Upper lobe of left lung (tissue), 6 donors: ENCODE data around the gene CCN5. TPM values are rescaled to one million over a fixed set of nuclear protein-coding genes. Genes with fewer than 3 reads are reported as not detected.
A peak's percentile ranks its signal among the peaks of the same experiment; 100 is the strongest.

Experiments used
- ATAC-seq, 2 donors: fragments of 200-7000 bp; cut with Tn5 transposase; one replicate each; pipeline ENCODE4 v1.9.1; 2022; ENCODE audit warnings: mild to moderate bottlenecking in 2 of 2, moderate library complexity in 2 of 2; ENCODE audit not compliant: low FRiP score in 2 of 2
- DNase-seq, 2 donors: peaks; one replicate each; pipeline ENCODE4 v3.0.0-alpha.2; 2019 to 2020
- H3K27ac ChIP-seq, 4 donors: fragments of 200-600 bp; sonication (generic); one replicate each; pipeline ENCODE4 v1.5.1; 2016 to 2019
- H3K27me3 ChIP-seq, 4 donors: fragments of 200-600 bp; sonication (generic); one replicate each; pipeline ENCODE4 v1.5.1; 2017 to 2019
- H3K36me3 ChIP-seq, 4 donors: fragments of 200-600 bp; sonication (generic); one replicate each; pipeline ENCODE4 v1.5.1; 2016 to 2019
- H3K4me1 ChIP-seq, 4 donors: fragments of 200-600 bp; sonication (generic); one replicate each; pipeline ENCODE4 v1.5.1; 2018 to 2019
- H3K4me3 ChIP-seq, 4 donors: fragments of 200-600 bp; sonication (generic); one replicate each; pipeline ENCODE4 v1.5.1; 2017 to 2019; ENCODE audit warnings: mild to moderate bottlenecking in 2 of 4, moderate library complexity in 1 of 4
- H3K9me3 ChIP-seq, 4 donors: fragments of 200-600 bp; sonication (generic); one replicate each; pipeline ENCODE4 v1.5.1; 2018 to 2019
- EP300 ChIP-seq, 4 donors: sonication (generic); formaldehyde crosslinking; IDR thresholded peaks; one replicate each; pipeline ENCODE4 v1.5.1; 2017; ENCODE audit warnings: antibody characterized with exemption in 4 of 4, control low read depth in 2 of 4
- POLR2A ChIP-seq, 4 donors: fragments of 450-650 bp; IDR thresholded peaks; one replicate each; pipeline ENCODE4 v1.5.1; 2016 to 2017; ENCODE audit warnings: antibody characterized with exemption in 4 of 4, mild to moderate bottlenecking in 2 of 4
- POLR2AphosphoS5 ChIP-seq, 2 donors: sonication (generic); formaldehyde crosslinking; IDR thresholded peaks; one replicate each; pipeline ENCODE4 v1.5.1; 2017; ENCODE audit warnings: antibody characterized with exemption in 2 of 2
- WGBS, 2 donors: methylation state at CpG; one replicate each; pipeline ENCODE4 v1.1.5; 2017 to 2018; 5-methylcytosine and 5-hydroxymethylcytosine counted together
- total RNA-seq, 6 donors: library from RNA; depleted of rRNA in 4 of 6; stranded (reverse); fragments of >200 nt in 4 of 6; gene quantifications; one replicate each; pipeline versions ENCODE4 v1.1.0 to v1.2.1, GENCODE V29; 2016 to 2021
- TF ChIP-seq, protein P1 (sequence below), 6 experiments: fragments of 450-650 bp in 4 of 6; fragments of 200-600 bp in 2 of 6; sonication (generic) in 2 of 6; IDR thresholded peaks; one replicate each; pipeline ENCODE4 v1.5.1; 2016 to 2019; ENCODE audit warnings: antibody characterized with exemption in 6 of 6
- donor health status: DM: no; HTN: no; CAD: no; lungs with moderate emphysema.
- donor health status: DM: no; HTN: yes; CAD: no; lungs with severe emphysema.

CCN5 gene
- total RNA-seq, 6 donors from 2014 or later, result 44.9 to 168 (median 122) TPM

DNA sequence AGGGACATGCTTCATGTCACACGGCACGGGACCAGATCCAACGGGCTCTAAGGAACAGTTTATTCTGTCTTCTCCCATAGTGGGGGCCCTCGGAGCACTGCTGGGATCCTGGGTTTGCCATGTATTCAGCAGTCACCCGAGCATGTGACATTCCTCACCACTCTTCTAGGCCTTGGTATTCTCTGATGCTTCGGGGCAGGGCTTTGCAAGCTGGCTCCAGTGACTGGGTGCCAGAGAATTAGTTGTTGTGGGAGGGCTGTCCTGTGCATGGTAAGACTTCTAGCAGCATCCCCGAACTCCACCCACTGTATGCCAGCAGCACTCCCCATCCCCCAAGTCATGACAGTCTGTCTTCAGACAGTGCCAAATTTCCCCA lies 5.4 kb downstream of the CCN5 start:
- Histone ChIP-seq H3K36me3 (no peaks in the 10 kb centered on the region), H3K9me3 (no peaks in the 10 kb centered on the region), H3K27me3 (no peaks in the 10 kb centered on the region), H3K4me1 (peaks cover 8 to 28% (median 15%) of the 10 kb centered on the region in 4 donors), H3K4me3 (no peak overlapping the region), H3K27ac (peak overlapping the region; percentile 23 to 78 (median 68))
- DNase-seq (no peak), ATAC-seq (peak; percentile 14 to 41)
- 52 to 66% methylated on average over 7 of the region's 7 CpGs for WGBS, 2 donors
- TF ChIP-seq, protein P1, sequence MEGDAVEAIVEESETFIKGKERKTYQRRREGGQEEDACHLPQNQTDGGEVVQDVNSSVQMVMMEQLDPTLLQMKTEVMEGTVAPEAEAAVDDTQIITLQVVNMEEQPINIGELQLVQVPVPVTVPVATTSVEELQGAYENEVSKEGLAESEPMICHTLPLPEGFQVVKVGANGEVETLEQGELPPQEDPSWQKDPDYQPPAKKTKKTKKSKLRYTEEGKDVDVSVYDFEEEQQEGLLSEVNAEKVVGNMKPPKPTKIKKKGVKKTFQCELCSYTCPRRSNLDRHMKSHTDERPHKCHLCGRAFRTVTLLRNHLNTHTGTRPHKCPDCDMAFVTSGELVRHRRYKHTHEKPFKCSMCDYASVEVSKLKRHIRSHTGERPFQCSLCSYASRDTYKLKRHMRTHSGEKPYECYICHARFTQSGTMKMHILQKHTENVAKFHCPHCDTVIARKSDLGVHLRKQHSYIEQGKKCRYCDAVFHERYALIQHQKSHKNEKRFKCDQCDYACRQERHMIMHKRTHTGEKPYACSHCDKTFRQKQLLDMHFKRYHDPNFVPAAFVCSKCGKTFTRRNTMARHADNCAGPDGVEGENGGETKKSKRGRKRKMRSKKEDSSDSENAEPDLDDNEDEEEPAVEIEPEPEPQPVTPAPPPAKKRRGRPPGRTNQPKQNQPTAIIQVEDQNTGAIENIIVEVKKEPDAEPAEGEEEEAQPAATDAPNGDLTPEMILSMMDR (IDR thresholded peaks at IDR 0.05), result no peak
- TF ChIP-seq EP300 (IDR thresholded peaks at IDR 0.05), result peak in 1 of 4 donors; percentile 17

DNA sequence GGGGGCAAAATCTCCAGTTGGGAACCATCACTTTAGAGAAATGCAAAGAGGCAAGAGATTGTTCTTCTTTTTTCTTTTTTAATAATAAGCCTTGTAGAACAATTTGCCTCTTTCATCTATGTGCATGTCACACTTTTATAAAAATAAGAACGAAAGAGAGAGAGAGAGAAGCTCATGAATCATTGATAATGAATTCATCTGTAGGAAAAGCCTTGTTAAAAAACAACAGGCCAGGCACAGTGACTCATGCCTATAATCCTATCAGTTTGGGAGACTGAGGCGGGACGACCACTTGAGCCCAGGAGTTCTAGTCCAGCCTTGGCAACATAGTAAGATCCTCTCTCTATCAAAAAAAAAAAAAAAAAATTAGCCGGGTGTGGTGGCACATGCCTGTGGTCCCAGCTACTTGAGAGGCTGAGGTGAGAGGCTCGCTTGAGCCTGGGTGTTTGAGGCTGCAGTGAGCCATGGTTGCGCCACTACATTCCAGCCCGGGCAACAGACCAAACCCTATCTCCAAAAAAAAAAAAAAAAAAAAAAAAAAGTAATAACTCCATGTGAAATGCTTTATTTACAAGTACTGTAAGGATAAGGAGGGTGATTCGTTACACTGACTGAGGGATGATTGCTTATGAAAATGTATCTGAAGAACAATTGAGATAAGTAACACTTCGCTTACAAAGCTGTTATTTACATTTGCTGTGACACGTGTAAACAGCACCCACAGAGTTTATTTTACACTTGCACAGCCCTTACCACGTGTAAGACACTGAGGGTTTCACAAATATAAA lies 6.0 kb downstream of the CCN5 start:
- 42 to 50% methylated on average over 11 of the region's 11 CpGs for WGBS, 2 donors
- Histone ChIP-seq H3K27me3 (no peaks in the 10 kb centered on the region), H3K9me3 (no peaks in the 10 kb centered on the region), H3K36me3 (no peaks in the 10 kb centered on the region), H3K4me1 (peaks cover 8 to 22% (median 15%) of the 10 kb centered on the region in 4 donors), H3K4me3 (no peak overlapping the region), H3K27ac (peak overlapping the region; percentile 35 to 78 (median 68))
- ATAC-seq, result peak; percentile 75 to 76
- DNase-seq, result peak in 1 of 2 donors; percentile 83
- peak in 1 of 2 donors; percentile 9 for TF ChIP-seq POLR2AphosphoS5 (IDR thresholded peaks at IDR 0.05)
- TF ChIP-seq, protein P1 (IDR thresholded peaks at IDR 0.05), result no peak

DNA sequence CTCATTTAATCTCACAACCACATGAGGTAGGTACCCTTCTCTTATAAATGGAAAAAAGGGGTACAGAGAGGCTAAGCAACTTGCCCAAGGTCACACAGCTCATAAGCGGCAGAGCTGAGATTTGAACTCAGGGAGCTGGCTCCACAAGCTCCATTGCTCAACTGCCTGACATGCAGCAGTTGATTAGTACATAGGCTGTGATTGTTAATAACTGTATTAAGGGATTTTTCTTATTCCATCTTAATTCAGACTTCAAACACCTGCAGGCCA lies 6.6 kb downstream of the CCN5 start:
- Histone ChIP-seq H3K27ac (peak overlapping the region in 3 of 4 donors; percentile 14 to 35 (median 35)), H3K27me3 (no peaks in the 10 kb centered on the region), H3K4me3 (no peak overlapping the region), H3K4me1 (peaks cover 8 to 20% (median 15%) of the 10 kb centered on the region in 4 donors), H3K9me3 (no peaks in the 10 kb centered on the region), H3K36me3 (no peaks in the 10 kb centered on the region)
- TF ChIP-seq POLR2A (IDR thresholded peaks at IDR 0.05) (no peak), POLR2AphosphoS5 (IDR thresholded peaks at IDR 0.05) (no peak), EP300 (IDR thresholded peaks at IDR 0.05) (no peak)
- TF ChIP-seq, protein P1 (IDR thresholded peaks at IDR 0.05), result no peak
- WGBS, 2 donors, result 86 to 89% methylated on average over 1 of the region's 1 CpG
- DNase-seq (no peak), ATAC-seq (no peak)

DNA sequence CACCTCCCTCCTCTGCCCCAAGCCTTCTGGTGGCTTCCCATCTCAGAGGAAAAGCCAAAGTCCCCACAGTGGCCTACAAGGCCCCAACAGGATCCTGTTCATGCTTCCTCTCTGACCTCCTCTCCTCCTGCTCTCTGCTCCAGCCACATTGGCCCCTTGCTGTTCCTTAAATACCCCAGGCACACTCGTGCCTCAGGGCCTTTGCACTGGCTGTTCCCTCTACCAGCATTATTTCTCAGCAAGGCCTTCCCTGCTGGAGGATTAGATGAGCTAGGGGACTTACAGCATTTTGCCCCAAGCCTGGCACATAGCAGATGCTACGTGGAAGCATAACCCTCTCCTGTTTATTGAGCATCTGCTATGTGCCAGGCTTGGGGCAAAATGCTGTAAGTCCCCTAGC lies 7.8 kb downstream of the CCN5 start:
- no peak overlapping the region for H3K4me3 ChIP-seq
- H3K4me1 ChIP-seq, result peaks cover 8 to 20% (median 15%) of the 10 kb centered on the region in 4 donors
- no peak for ATAC-seq
- H3K36me3 ChIP-seq, result no peaks in the 10 kb centered on the region
- H3K9me3 ChIP-seq, result no peaks in the 10 kb centered on the region
- no peak for DNase-seq
- WGBS, 2 donors, result 88 to 91% methylated on average over 1 to 2 of the region's 2 CpGs
- TF ChIP-seq POLR2AphosphoS5 (IDR thresholded peaks at IDR 0.05), result no peak
- no peak for TF ChIP-seq POLR2A (IDR thresholded peaks at IDR 0.05)
- TF ChIP-seq, protein P1 (IDR thresholded peaks at IDR 0.05), result no peak
- no peak for TF ChIP-seq EP300 (IDR thresholded peaks at IDR 0.05)
- H3K27ac ChIP-seq, result no peak overlapping the region
- no peaks in the 10 kb centered on the region for H3K27me3 ChIP-seq

DNA sequence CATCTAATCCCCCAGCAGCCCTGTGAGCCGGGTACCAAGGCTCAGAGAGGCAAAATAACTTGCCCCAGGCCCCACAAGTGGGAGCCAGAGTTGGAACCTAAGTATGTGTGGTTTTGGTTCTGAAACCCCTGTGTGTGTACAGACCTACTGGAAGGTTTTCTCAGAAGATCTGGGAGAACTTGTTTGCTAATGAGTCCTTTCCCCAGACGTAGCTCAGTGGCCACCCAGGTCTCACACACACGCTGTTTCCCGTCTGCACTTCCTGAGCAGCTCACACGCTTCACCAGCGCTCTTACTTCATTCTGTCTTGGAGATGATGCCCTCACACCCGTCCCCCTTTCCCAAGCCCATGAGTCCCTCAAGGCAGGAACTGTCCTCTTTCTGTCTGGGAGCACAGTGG lies 8.2 kb downstream of the CCN5 start:
- TF ChIP-seq EP300 (IDR thresholded peaks at IDR 0.05), result no peak
- no peak for TF ChIP-seq POLR2AphosphoS5 (IDR thresholded peaks at IDR 0.05)
- TF ChIP-seq POLR2A (IDR thresholded peaks at IDR 0.05), result no peak
- TF ChIP-seq, protein P1 (IDR thresholded peaks at IDR 0.05), result no peak
- Histone ChIP-seq H3K4me3 (no peak overlapping the region), H3K27ac (no peak overlapping the region), H3K36me3 (no peaks in the 10 kb centered on the region), H3K9me3 (no peaks in the 10 kb centered on the region), H3K4me1 (peaks cover 8 to 23% (median 15%) of the 10 kb centered on the region in 4 donors), H3K27me3 (no peaks in the 10 kb centered on the region)
- ATAC-seq, result no peak
- no peak for DNase-seq
- WGBS, 2 donors, result 60 to 64% methylated on average over 7 of the region's 7 CpGs
